NOMO-1 treated with DMSO at 0.1 percent for 48 hours (cell line): ENCODE data around the gene ST3GAL5.
"Not testable (repeated sequence)": the region's sequence is repeated elsewhere in the genome, so short reads cannot be mapped to it uniquely, and the experiment has no call there.

Experiments used
- DNase-seq: peaks from one replicate; lab custom pipeline; 2025; ENCODE audit not compliant: unreplicated experiment; lab: John Stamatoyannopoulos, UW

Gene ST3GAL5

DNA sequence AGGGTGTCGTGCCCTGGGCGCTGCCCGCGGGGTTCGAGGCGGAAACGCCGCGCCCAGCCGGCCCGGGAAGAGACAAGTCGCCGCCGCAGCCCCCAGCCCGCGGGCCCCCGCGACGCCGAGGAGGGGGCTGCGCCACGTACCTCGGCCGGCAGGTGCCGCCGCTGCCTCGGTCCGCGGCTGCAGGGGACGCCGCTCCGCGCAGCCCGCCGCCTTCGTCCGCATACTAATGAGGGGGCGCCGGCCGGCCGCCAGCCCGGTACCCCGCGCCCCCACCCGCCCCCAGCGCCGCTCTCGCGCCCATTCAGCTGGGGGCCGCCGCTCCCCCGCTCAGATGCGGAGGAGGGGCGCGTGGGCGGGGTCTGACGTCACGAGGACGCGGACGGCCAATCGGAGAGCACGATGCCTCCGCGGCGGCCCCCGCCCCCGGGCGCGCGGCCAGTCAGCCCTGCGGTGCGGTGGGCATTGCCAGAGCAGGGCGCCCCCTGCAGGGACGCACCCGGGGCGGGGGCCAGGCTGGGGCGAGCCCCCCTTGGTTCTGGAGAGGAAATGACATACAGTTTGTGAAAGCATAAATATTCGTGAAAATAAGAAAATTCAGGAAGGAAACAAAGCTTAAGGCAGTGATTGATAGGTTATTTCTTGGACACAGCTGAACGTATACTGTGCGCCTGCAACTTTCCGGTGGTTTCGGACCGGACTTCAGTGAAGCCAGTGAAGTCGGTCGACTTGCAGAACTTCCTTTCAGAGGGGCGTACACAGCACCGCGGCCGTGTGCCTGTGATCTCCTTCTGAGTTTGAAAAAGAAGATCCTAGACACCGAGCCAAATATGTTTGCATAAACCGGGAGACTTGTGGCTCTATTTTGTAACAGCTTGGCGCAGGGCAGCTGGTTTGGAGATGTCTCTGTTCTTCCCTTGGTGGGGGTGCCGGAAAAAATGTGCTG is at the start of gene ST3GAL5:
ST3GAL5 (minus strand) TSS at position 307 of the 943 bp plus-strand sequence; CDS start at position 222, 85 bp downstream.
- peak; percentile 81 for DNase-seq

- DNase-seq = no peak
Observed at GRCh38 chr2:85938456-85938855, 49.7 kb upstream of the ST3GAL5 start.

DNA sequence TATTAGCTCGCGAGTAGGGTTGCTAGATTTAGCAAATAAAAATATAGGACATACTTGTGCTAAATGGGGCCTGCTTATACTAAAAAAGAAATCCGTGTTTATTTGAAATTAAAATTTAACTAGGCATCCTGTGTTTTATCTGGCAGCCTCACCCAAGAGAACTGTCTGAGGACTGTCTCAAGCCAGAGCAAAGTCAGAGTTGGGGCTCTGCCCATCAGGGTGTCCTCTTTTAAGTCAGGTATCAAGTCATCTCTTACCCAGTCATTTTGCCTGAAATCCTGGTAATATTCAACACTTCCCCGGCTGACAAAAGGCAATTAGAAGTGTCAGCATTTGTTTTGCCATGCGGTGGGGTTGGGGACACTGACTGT is 48.3 kb upstream of the ST3GAL5 start:
- DNase-seq = no peak

DNA sequence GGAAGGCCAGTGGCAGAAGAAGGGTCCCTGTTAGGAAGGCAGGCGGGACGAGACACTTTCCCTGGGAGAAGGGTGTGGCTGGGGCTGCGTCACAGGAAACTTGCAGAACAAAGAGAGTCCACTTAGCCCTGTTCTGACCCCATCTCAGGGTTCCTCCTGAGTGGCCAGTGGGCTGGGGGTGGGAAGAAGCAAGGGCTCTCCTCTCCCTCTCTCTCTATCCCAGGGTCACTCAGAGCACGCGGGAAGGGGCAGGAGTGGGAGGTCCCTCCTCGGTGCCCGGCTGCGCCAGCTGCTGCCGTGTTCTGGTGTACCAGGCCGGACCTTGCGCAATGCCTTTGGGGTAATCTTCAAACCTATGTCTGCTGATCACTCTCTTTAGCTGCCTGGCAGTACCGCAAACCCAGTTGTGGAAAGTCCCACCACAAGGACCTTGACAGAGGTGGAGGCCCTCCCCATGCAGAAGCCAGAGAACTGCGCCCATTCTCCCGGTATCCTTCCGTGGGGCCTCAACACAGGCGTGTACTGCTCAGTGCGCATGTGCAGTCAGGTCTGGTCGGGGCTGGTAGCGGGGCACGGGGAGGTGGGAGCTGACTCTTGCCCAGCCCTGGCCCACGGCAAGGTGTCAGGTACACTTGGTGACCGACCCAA is 47.8 kb upstream of the ST3GAL5 start:
- DNase-seq = no peak

DNA sequence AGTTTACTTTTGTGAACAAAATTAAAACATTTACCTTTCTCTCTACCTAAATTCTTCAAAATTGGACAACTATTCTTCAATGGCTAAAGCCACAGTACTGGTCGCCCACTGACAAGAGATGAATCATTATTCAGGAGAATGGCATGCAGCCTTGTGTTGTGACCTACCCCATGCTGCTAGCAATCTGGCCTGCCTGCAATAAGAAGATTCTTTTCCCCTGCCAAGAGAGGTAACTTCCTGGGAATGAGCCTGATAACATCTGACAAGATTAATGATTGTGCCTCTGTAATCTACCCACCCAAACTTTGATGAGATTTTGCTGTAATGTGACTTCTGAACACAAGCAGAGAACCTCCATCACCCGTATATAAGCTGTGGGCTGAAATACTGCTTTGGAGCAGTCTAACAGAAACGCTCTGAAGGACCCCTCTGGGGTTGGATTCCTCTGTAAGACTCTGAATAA is 47.0 kb upstream of the ST3GAL5 start:
- no peak for DNase-seq

- DNase-seq = no peak
Observed at GRCh38 chr2:85935170-85935745, 46.5 kb upstream of the ST3GAL5 start.

DNA sequence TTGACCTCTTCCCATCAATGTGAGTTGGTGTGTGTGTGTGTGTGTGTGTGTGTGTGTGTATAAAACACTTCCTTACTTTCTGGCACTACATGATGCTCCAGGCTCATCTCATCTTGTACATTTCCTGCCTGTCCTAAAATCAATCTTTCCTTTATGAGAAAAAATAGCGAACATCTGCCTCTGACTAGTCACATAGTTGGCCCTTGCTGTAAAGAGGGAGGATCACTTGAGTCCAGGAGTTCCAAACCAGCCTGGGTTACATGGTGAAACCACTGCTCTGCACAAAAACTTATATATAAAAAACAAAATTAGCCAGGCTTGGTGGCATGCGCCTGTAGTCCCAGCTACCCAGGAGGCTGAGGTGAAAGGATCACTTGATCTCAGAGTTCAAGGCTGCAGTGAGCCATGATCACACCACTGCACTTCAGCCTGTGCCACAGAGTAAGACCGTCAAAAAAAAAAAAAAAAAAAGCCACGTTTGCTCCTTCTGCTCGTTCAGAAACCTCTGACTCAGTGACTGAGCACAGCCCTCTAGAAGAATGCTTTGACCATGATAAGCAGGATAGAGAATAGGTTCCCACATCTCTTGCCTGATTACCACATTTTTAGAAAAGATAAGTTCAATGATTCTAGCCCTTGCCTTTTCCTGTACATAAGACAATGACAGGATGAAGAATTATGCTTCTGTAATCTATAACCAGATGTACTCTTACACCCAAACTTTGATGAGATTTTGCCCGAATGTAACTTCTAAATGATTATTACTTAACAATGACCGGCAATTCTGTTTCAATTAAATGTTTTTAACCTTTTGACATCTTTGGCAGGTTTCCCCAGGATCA is 45.2 kb upstream of the ST3GAL5 start:
- DNase-seq = no peak

- not testable (repeated sequence) for DNase-seq
Observed at GRCh38 chr2:85931151-85931550, 42.4 kb upstream of the ST3GAL5 start.

DNA sequence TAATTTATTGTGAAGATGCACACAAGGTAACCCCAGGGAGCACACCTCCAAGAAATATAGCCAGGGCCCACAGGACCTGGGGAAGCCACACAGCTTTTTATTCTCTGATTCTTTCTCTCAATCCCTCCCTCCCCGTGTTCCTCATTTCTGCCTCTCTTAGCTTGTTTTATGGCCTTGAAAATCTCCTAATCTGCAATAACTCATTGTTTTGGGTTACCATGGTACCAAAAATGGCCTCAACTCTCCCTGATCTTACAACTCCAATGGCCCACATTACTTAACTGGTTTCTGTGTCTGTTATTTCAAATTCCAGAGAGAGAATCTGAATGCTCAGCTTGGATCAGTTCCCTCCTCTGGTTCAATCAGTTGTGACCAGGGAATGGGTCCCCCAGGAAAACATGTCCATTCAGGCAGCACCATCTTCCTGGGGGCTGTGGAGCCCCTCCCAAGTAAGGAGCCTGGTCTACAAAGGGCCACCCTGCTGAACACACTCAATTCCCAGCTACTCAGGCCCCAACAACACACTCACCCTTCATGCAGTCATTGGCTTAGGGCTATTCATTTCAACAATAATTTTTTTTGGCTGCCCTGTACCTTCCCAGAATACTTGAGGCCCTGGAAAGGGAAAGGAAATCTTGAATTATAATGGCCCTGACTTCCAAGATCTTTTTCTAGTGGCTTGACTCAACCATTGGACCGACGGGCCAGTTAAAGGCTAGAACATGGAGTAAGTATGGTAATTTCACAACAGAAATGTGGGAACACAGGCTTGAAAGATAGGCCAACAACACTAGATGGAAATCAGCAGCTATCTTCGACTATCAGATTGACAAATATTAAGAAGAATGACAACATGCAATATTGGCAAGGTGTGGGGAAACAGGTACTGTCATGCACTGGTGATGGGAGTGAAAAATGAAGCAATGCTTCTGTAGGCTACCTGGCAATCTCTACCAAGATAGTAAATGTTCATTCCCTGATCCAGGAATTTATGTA is 41.6 kb upstream of the ST3GAL5 start:
- DNase-seq = no peak

DNA sequence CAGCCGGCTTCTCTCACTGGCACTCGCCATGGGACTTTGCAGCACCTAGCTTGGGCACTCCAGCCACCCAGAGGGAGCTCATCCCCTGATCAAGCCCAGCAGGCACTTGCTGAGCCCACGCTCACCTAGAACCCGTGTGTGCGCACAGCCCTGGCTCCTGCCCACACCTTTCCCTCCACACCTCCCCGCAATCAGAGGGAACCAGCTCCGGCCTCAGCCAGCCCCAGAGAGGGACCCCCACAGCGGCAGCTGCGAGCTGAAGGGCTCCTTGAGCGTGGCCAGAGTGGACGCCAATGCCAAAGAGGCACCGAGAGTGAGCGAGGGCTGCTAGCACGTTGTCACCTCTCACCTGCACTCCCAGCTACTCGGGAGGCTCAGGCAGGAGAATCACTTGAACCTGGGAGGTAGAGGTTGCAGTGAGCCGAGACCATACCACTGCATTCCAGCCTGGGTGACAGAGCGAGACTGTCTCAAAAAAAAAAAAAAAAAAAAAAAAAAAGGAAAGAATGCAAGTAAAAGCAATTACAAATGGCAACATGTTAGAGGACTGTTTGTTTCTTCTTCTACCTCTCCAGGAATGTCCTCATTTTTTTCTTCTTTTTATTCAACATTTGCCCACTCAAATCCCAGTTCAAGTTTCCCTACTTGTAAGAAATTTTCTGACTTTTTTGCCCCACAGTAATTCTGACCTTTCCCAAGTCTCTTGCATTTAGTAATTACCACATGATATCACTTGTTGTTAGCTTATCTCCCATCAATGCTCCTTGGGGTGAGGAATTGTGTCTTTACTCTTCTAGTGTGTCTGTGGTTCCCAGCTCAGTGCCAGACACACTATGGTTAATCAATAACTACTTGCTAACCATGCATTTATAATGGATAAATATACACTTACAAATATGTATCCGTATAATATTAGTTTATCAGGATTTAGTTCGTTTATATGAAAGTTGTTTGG is 40.6 kb upstream of the ST3GAL5 start:
- no peak for DNase-seq

- DNase-seq = no peak
Observed at GRCh38 chr2:85926931-85927661, 38.3 kb upstream of the ST3GAL5 start.

GRCh38 chr2:85926526-85926925 is 37.7 kb upstream of the ST3GAL5 start:
- no peak for DNase-seq

DNA sequence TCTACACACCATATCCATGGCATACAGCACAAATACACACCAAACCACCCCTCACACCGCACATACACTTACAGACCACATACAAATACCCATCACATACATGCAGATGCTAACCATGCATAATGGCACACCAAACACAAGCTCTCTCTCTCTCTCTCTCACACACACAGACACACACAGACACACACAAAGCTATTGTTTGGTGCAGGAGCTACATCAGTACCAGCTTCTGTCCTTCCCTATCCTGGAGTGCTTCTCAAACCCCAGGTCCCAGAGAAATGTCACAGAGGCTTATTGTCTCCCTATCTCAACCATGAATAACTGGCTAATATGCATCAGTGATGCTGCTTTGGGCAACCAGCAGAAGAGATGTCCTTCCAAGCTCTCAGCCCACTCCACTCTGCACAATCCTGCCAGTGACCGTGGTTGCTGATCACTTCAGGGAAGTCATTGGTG is 36.5 kb upstream of the ST3GAL5 start:
- DNase-seq = no peak

DNA sequence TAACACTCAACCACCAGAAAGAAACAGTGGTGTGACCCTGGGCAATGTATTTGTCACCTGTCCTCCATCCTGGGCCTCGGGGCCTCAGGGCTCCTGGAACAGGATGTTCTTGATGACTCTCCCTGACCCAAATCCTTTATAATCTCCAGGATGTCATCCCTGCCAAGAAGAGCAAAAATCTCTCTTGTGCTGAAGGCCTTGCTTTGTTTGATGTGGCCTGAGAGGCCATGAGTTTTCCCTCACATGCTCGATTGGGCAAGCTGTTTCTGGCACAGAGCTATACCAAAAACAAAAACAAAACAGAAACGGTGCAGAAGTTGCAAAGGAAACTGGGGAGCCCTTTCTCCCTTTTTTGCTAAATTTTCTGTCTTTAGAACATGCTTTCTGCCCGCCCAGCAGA is 35.7 kb upstream of the ST3GAL5 start:
- no peak for DNase-seq

- DNase-seq = no peak
Observed at GRCh38 chr2:85922199-85922598, 33.4 kb upstream of the ST3GAL5 start.

- DNase-seq = no peak
Observed at GRCh38 chr2:85921659-85922058, 32.9 kb upstream of the ST3GAL5 start.

GRCh38 chr2:85920810-85921545 is 32.2 kb upstream of the ST3GAL5 start:
- DNase-seq = no peak
